HG02884 (cell line): ENCODE data around the gene SP140.
"Not testable (repeated sequence)": the region's sequence is repeated elsewhere in the genome, so short reads cannot be mapped to it uniquely, and the experiment has no call there.

Source experiments
- ATAC-seq: cut with Tn5 transposase; IDR thresholded peaks from one replicate; pipeline ENCODE4 v1.9.1; 2021; ENCODE audit warnings: mild to moderate bottlenecking, moderate library complexity; ENCODE audit not compliant: unreplicated experiment

The SP140 gene

DNA sequence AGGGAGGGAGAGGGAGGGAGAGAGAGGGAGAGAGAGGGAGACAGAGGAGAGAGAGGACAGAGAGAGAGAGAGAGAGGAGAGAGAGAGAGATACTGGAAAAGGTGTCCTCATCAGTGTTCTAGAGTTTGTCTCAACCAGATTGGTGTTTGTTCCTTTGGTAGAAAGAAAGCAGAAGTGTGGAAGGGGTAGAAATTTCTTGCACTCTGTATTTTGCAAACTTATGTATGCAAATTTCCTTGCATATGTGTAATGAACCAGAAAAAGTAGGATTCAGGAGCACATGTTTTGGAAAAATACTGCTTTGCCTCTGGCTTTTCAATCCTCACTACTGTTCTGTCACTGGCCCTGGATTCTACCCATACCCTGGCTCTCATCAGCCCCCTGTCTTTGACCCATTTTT is 1.1 kb upstream of the SP140 start:
- no peak for ATAC-seq

- peak; percentile 74 for ATAC-seq
These were observed 565 bp downstream of the SP140 start for GRCh38 chr2:230226051-230226551.

- ATAC-seq: no peak
These were observed 1.7 kb downstream of the SP140 start for GRCh38 chr2:230227216-230227615.

DNA sequence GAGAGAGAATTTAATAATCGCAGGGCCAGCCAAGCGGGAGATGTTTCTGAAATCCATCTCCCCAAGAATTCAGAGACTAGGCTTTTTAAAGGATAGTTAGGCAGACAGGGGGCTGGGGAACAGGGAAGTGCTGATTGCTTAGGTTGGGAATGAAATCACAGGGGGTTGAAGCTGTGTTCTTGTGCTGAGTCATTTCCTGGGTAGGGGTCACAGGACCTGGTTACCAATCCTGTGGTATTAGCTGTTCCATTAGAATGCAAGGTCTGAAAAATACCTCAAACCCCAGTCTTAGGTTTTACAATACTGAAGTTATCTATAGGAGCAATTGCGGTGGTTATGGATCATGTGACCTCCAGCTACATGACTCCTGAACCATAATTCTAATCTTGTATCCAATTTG is 4.6 kb downstream of the SP140 start:
- ATAC-seq: no peak

- no peak for ATAC-seq
These were observed 5.1 kb downstream of the SP140 start for GRCh38 chr2:230230496-230231200.

DNA sequence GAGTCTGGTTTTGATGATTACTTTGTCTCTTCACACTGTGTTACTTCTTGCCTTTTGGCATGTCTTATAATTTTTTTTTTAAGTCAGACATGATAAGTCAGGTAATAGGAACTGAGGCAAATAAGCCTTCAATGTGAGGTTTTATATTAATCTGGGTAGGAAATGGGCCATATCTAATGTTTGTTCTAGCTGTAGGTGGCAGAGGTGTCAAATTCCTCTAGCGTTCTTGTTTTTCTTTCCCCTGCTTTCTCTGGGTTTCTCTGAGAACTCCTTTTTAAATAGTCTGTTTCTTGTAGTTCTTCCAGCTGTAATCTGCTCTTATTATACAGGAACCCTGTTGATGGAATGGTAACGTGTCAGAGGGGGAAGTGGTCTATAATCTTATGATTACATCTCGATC is 5.7 kb downstream of the SP140 start:
- ATAC-seq: no peak

- no peak for ATAC-seq
These were observed 8.7 kb downstream of the SP140 start for GRCh38 chr2:230234122-230234722.

DNA sequence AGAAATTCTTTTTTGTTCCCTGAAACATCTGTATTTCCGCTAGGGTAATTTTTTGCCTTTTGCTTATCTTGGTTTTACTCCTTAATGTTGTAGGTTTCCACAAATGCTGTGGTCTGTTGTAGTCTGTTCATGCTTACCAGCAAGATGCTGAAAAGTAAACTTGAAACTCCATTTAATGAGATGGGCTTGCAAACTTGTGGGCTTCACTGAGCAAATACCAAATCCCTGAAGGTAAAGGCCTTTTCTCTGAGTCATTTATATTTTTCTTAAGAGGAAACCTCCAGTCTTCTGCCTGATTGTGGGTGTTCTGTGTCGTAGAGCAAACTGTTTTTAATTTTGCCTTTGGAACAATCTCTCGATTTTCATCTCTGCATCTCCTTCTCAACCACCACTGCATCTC is 9.3 kb downstream of the SP140 start:
- peak; percentile 81 for ATAC-seq

- ATAC-seq: no peak
These were observed 18.7 kb downstream of the SP140 start for GRCh38 chr2:230244211-230244610.

- ATAC-seq: no peak
These were observed 20.7 kb downstream of the SP140 start for GRCh38 chr2:230246206-230246605.

DNA sequence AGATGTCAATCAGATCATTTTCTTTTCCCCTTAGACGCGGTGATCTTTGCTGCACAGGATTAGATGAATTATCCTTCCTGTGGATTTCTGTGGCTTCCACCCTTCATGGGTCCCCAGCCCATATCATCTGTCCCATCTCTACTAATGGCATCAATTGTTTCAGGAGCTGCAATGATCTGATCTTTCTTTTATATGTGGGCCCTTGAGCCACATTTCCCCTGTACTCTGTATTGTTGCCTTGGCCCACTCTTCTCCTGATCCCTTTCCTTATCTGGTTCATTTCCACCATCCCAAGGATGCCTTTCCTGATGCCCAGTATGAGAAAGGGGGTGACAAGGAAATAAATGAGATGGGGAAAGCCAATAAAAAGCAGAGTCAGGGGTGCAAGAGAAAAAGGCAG is 24.7 kb downstream of the SP140 start:
- ATAC-seq: no peak

DNA sequence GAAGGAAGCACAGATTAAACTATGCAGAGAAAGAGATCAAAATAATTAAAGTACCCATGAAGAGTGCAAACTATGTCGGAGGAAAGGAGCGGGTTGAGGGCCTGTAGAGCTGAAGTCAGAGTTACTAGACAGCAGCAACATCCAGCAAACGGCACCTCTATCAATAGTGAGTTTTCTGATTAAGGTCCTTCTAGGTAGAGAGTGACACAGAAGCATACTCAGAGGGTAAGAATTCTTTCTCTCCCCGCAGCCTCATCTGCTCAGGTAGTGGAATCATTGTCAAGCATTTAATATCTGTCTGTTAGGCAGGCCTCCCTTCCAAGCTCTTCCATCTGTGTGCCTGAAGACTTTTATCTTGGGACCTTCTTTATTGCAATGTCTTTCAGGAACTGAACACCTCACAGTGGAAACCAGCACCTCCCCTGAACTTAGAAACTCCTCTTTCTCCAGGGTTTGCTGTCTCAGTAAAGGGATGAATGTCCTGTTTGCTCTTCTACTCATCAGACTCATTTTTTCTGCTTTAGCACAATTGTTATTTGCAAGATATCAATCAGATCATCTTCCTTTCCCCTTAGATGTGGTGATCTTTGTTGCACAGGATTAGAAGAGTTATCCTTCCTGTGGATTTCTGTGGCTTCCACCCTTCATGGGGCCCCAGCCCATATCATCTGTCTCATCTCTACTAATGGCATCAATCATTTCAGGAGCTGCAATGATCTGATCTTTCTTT is 28.8 kb downstream of the SP140 start:
- no peak for ATAC-seq

GRCh38 chr2:230256733-230257332 is 31.3 kb downstream of the SP140 start:
- ATAC-seq: no peak

DNA sequence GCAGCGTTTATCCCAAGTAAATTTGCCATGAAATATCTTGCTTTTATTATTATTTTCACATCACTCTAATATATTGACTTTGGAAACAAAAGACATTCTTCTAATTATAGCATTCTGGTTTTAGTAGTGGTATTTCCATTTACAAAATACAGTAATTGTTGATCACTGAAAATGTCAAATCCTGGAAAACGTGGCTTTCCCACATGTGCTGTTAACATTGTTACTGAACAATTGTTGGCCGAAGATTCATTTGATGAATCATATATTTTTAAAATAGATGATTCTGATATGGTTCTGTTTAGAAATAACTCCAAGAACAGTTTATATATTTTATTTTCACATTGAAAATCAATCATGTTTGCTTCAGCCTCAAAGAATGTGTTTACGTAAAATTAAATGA is 32.9 kb downstream of the SP140 start:
- ATAC-seq: no peak

DNA sequence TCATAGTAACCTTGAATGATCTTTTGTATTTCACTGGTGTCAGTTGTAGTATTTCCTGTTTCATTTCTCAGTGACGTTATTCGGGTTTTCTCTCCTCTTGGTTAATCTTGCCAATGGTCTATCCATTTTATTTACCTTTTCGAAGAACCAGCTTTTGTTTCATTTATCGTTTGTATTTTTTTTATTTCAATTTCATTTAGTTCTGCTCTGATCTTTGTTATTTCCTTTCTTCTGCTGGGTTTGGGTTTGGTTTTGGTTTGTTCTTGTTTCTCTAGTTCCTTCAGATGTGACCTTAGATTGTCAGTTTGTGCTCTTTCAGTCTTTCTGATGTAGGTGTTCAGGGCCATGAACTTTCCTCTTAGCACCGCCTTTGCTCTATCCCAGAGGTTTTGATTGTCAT is 36.7 kb downstream of the SP140 start:
- no peak for ATAC-seq

GRCh38 chr2:230264945-230265344 is 39.4 kb downstream of the SP140 start:
- not testable (repeated sequence) for ATAC-seq

- ATAC-seq: no peak
These were observed 41.1 kb downstream of the SP140 start for GRCh38 chr2:230266638-230267037.

GRCh38 chr2:230267059-230267458 is 41.5 kb downstream of the SP140 start:
- peak; percentile 24 for ATAC-seq

DNA sequence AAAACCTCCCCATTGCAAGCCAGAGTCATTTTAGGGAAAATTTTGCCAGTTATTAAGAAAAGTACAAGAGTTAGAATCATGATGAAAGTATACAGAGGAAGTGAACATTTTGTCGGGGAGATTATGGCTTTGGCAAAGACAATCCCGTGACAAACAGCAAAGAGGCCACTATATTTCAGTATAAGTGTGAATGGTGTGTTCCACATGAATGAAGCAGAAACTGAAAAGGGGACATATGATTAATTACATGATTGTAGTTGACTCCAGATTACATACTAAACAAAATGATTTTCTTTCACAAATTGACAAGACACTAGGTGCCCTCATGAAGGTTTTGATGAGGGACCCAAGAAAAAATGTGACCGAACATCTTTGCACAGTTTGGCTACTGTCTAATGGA is 42.0 kb downstream of the SP140 start:
- ATAC-seq: peak; percentile 57

GRCh38 chr2:230268606-230269243 is 43.2 kb downstream of the SP140 start:
- peak; percentile 51 for ATAC-seq

GRCh38 chr2:230269715-230270114 is 44.2 kb downstream of the SP140 start:
- no peak for ATAC-seq
